ENCODE data around the gene ASCL4. TPM values are rescaled to one million over a fixed set of nuclear protein-coding genes. Genes with fewer than 3 reads are reported as not detected.

The ASCL4 gene
- total and polyA plus RNA-seq, 2 experiments from 2014 or later: 0.30 TPM; not detected in 1

DNA sequence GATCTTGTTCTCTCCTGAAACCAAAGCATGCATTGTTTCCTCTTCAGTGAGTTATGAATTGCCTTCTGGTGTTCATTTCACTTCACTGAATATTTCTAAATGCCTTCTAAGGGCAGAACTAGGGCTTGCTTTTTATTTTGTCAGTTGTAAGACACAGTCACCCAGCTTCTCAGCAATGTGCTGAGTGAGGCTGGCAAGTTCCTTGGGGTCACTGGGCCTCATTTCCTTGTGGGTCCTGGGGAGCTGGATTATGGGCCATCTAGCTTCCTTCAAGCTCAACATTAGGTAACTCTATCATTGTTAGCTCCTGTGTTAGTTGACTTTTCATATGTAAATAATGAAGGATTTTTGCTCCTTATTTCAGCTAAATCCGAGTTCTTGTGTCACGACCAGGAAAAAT lies 13.8 kb downstream of the ASCL4 start:
- H3K27ac ChIP-seq: no peak overlapping the region
- no peak for DNase-seq (ENCODE audit: low spot score)
- no peak overlapping the region for H2AFZ ChIP-seq
- no peaks in the 10 kb centered on the region for H3K27me3 ChIP-seq
- no peaks in the 10 kb centered on the region for H4K20me1 ChIP-seq (ENCODE audit: insufficient read depth, poor library complexity, severe bottlenecking)
- no peak overlapping the region for H3K4me2 ChIP-seq
- H3K79me2 ChIP-seq: no peaks in the 10 kb centered on the region
- TF ChIP-seq EZH2 (IDR thresholded peaks at IDR 0.05; ENCODE audit: borderline replicate concordance) (no peak), CTCF (IDR thresholded peaks at IDR 0.05; ENCODE audit: poor library complexity) (no peak), EZH2phosphoT487 (IDR thresholded peaks at IDR 0.05; ENCODE audit: low read depth, severe bottlenecking, unreplicated experiment) (no peak)
- no peaks in the 10 kb centered on the region for H3K9me2 ChIP-seq (replicated peaks; ENCODE audit: insufficient read depth)
- H3K36me3 ChIP-seq (replicated peaks; ENCODE audit: insufficient read depth, low read depth): no peaks in the 10 kb centered on the region
- 83% methylated on average over 2 of the region's 2 CpGs for WGBS (ENCODE audit: low lambda C conversion rate, missing lambda C conversion rate)
- H3K4me1 ChIP-seq (ENCODE audit: insufficient read depth): no peaks in the 10 kb centered on the region
- no peaks in the 10 kb centered on the region for H3K9me3 ChIP-seq (ENCODE audit: low read depth)
- H3K4me3 ChIP-seq: no peak overlapping the region

GRCh38 chr12:107788690-107789458 lies 14.4 kb downstream of the ASCL4 start:
- TF ChIP-seq CTCF (IDR thresholded peaks at IDR 0.05; ENCODE audit: poor library complexity) (no peak), EZH2phosphoT487 (IDR thresholded peaks at IDR 0.05; ENCODE audit: low read depth, severe bottlenecking, unreplicated experiment) (no peak), EZH2 (IDR thresholded peaks at IDR 0.05; ENCODE audit: borderline replicate concordance) (no peak)
- H2AFZ ChIP-seq: no peak overlapping the region

GRCh38 chr12:107791465-107792089 lies 17.1 kb downstream of the ASCL4 start:
- 79% methylated on average over 1 of the region's 1 CpG for WGBS (ENCODE audit: low lambda C conversion rate, missing lambda C conversion rate)
- Histone ChIP-seq H2AFZ (no peak overlapping the region), H3K9me2 (replicated peaks; ENCODE audit: insufficient read depth) (no peaks in the 10 kb centered on the region)

More at GRCh38 chr12:107788690-107789458, 14.4 kb downstream of the ASCL4 start:
- Histone ChIP-seq H3K4me1 (ENCODE audit: insufficient read depth) (no peaks in the 10 kb centered on the region), H3K27me3 (no peaks in the 10 kb centered on the region), H3K4me2 (no peak overlapping the region), H3K36me3 (replicated peaks; ENCODE audit: insufficient read depth, low read depth) (no peaks in the 10 kb centered on the region), H3K9me2 (replicated peaks; ENCODE audit: insufficient read depth) (no peaks in the 10 kb centered on the region), H3K27ac (no peak overlapping the region), H4K20me1 (ENCODE audit: insufficient read depth, poor library complexity, severe bottlenecking) (no peaks in the 10 kb centered on the region), H3K9me3 (ENCODE audit: low read depth) (no peaks in the 10 kb centered on the region), H3K4me3 (no peak overlapping the region), H3K79me2 (no peaks in the 10 kb centered on the region)
- WGBS (ENCODE audit: low lambda C conversion rate, missing lambda C conversion rate): 59% methylated on average over 17 of the region's 17 CpGs
- DNase-seq (ENCODE audit: low spot score): no peak

More at GRCh38 chr12:107791465-107792089, 17.1 kb downstream of the ASCL4 start:
- H3K27ac ChIP-seq: no peak overlapping the region
- H3K4me1 ChIP-seq (ENCODE audit: insufficient read depth): no peaks in the 10 kb centered on the region
- no peaks in the 10 kb centered on the region for H3K9me3 ChIP-seq (ENCODE audit: low read depth)
- no peak overlapping the region for H3K4me2 ChIP-seq
- no peaks in the 10 kb centered on the region for H3K79me2 ChIP-seq
- TF ChIP-seq EZH2phosphoT487 (IDR thresholded peaks at IDR 0.05; ENCODE audit: low read depth, severe bottlenecking, unreplicated experiment) (no peak), CTCF (IDR thresholded peaks at IDR 0.05; ENCODE audit: poor library complexity) (no peak), EZH2 (IDR thresholded peaks at IDR 0.05; ENCODE audit: borderline replicate concordance) (no peak)
- no peaks in the 10 kb centered on the region for H4K20me1 ChIP-seq (ENCODE audit: insufficient read depth, poor library complexity, severe bottlenecking)
- H3K4me3 ChIP-seq: no peak overlapping the region
- no peaks in the 10 kb centered on the region for H3K36me3 ChIP-seq (replicated peaks; ENCODE audit: insufficient read depth, low read depth)
- no peak for DNase-seq (ENCODE audit: low spot score)
- H3K27me3 ChIP-seq: no peaks in the 10 kb centered on the region
